HG03460 (cell line): ENCODE data around the gene CD74.
"Not testable (repeated sequence)": the region's sequence is repeated elsewhere in the genome, so short reads cannot be mapped to it uniquely, and the experiment has no call there.

ENCODE experiments used
- ATAC-seq: cut with Tn5 transposase; IDR thresholded peaks from one replicate; pipeline ENCODE4 v1.9.1; 2021; ENCODE audit not compliant: unreplicated experiment

The CD74 gene

DNA sequence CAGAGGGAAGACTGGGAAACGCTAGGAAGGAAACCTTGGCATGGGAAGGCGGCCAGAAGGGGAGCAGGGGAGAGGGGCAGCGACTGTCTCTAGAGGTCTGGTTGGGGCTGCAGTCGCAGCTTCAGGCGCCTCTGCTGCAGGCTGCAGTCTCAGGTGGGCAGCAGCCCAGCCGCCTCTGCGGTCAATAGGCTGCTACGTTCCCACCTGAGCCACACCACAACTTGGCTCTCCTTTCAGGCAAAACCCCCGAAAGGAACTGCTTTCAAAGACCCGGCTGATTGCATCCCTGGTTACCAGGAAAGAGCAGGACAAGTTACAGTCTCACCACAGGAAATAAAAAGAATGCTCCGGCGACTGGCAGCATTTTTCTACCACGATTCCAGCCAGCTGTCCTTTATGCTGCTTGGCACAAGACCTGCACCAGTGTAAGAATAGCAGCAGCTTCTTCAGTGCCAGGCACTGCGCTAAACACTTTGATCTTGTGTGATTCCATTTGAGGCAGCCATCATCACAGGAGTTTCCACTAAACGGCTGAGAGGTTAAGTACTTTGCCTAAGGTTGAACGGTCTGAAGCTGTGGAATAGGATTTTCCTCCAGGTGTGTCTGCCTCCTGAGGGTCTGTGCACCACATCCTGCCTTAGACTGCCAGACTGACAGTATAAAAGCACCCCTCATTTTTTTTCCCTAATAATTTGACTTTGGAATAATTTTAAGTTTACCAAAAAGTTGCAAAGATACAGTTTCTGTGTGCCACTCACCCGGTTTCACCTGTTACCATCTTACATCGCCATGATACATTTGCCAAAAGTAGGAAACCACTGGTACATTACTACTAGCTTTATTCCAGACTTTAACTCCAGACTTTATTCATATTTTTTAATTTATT is 29.3 kb upstream of the CD74 start:
- no peak for ATAC-seq

DNA sequence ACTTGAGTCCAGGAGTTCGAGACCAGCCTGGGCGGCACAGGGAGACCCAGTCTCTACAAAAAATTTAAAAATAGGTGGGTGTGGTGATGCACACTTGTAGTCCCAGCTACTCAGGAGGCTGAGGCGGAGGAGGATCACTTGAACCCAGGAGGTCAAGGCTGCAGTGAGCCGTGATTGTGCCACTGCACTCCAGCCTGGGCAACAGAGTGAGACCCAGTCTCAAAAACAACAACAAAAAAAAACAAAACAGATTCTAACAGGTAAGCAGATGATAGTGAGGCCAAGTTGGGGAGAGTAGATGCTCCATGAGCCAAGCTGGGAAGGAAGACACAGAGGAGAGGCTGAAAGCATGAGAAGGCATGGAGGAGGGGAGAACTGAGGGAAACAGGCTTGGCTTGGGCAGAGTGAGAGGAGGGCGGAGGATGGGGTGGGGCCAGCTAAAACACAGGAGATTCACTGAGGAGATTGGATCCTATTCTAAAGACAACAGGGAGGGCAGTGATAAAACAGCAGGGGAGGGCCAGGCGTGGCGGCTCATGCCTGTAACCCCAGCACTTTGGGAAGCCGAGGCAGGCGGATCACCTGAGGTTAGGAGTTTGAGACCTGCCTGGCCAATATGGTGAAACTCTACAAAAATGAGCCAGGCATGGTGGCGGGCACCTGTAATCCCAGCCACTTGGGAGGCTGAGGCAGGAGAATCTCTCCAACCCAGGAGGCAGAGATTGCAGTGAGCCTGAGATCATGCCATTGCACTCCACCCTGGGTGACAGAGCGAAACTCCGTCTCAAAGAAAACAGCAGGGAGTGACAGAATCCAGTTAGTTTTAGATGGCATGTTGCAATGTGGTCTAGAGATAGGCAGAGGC is 28.5 kb upstream of the CD74 start:
- no peak for ATAC-seq

DNA sequence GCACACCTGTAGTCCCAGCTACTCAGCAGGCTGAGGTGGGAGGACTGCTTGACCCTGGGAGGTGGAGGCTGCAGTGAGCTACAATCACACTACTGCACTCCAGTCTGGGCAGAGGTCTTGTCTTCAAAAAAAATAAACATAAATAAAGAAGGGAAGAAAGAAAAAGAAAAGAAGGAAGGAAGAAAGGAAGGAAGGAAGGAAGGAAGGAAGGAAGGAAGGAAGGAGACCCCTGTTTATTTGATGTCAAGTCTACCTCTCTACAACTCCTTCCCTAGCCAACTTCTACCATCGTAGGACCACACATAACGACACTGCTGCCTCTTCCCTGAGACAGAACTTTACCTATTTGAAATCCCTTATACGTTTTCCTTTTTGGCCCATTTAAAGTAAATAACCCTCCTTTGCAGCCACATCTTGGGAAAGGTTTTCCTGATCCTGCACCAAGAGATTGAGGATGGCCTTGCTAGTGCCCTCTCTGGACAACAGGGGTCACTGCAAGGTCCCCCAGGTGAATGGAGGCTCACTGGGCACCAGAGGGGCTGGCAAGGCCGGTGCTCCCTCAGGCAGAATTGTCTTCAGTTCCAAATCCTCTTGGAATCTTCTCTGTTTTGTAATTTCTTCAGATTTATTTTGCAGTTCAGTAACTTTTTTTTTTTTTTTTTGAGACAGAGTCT is 26.3 kb upstream of the CD74 start:
- no peak for ATAC-seq

DNA sequence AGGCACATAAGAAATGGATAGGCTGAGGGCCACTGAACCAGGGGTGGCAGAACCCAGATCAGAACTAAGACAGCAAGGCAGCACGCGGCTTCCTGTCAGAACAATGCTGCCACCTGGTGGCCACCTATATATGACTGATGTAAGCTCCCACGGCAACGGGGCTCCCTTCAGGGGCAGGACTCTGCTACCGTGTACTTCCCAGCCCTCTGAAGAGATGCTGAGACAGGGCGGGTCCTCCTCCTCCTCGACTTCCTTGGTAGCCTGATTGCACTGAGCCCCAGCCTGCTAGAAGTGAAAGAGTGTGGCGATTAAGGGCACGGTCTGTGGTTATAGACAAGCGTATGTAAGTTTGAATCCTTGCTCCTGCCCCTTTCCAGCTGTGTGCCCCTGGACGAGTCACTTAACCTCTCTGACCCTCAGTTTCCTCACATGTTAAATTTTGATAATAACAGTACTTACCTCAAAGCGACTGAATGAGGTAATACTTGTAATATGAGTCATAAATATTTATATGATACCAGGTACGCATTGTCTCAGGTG is 23.5 kb upstream of the CD74 start:
- ATAC-seq: peak; percentile 91

DNA sequence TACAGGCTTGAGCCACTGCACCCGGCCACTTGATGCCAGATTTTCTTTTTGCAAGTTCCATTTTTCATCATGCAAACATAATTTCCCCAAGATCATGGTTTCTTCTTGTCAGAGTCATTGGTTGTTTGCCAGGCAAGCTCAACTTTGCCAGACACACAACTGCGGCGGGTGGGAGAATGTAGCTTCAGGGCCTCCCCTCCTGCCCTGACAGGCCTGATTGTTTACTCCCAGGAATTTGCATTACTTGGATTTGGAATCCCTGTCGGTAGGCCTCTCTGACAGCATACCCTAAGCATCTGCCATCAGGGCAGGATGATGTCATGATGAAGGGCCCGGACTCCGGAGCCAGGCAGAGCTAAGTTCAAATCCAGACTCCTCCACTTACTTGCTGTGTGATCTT is 21.8 kb upstream of the CD74 start:
- ATAC-seq: no peak

DNA sequence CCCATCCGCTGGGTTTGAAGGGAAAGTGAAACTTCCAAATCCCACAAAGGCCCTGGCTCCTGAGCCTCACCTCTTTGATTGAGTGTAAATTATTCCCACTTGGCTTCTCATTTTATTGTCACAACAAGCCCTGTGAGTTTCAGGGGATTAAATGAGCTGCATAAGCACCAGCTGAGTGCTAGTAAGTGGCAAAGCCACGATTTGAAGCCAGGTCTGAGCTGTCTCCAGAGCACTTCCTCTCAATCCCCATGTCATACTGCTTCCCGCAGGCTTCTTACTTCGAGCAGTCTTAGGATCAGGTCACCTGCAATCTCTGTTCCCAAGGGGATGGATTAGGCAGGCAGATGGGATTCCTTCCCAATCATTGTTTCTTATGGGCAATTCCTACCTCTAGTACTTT is 18.9 kb upstream of the CD74 start:
- ATAC-seq: no peak

DNA sequence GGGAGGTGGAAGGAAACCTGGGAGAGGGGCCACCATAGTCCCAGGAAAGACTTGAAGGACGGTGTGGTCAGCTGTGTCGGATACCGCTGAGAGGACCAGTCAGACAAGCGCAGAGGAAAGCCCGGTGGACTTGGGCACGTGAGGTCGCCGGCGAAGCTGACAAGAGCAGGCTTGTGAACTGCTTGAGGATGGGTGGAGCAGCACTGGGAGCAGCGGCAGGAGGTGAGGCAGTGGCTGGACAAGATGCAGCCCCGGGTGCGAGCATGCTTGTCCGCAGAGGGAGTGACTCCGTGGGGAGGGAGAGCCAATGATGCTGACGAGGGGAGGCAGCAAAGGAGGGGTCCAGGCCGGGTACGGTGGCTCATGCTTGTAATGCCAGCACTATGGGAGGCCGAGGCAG is 18.3 kb upstream of the CD74 start:
- ATAC-seq: no peak

DNA sequence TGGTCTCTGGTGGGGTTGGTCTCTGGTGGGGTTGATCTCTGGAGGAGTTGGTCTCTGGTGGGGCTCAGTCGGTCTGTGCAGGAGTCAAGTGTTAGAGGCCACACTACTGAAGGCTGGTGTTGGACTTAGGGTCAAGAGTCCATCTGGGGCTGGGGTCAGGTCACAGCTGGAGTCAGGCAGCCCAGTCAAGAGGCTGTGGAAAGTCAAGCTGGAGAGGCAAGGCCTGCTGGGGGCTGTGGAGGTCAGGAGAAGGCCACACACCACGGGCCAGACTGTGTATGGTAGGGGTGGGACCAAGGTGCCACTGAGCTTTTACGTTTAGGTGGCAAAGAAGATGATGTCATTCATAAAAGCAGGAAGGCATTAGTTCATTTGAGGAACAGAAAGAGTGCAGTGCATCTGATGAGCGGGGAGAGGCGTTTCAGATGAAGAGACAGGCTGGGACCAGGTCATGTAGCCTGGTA is 16.7 kb upstream of the CD74 start:
- ATAC-seq: no peak

DNA sequence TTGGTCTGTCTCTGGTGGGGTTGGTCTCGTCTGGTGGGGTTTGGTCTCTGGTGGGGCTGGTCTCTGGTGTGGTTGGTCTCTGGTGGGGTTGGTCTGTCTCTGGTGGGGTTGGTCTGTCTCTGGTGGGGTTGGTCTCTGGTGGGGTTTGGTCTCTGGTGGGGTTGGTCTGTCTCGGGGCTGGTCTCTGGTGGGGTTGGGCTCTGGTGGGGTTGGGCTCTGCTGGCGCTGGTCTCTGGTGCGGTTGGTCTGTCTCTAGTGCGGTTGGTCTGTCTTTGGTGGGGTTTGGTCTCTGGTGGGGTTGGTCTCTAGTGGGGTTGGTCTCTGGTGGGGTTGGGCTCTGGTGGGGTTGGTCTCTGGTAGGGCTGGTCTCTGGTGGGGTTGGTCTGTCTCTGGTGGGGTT is 16.3 kb upstream of the CD74 start:
- no peak for ATAC-seq

DNA sequence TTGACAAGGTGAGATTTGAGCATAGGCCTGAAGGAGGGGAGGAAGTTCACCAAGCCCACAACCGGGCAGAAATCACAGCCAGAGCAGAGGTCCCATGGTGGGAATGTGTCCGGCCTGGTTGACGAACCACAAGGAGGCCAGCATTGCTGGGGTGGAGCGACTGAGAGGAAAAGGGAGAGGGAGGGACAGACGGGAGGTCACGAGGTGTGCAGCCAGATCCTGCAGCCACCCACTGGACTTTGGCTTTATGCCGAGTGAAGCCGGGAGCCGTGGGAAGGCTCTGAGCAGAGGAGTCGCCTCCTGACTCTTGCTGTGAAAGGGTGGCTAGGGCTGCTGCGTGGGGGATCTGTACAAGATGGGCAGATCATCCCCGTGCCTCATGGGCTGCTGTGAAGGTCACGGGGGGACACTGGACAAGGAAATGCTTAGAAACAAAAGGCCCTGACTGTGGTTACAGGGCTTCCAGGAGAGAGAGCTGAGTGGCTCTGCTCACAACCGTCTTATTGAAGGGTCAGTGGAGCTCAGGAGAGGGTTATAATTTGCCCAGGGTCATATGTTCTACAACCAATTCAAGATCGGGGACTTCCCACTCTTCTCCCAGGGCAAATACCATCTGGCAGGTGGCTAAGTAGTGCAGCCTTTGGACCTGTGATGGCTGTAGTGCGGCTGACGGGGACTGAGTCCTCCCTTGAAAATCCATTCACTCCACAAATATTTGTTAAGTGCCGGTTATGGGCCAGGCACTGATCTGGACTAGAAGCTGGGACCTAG is 15.6 kb upstream of the CD74 start:
- no peak for ATAC-seq

DNA sequence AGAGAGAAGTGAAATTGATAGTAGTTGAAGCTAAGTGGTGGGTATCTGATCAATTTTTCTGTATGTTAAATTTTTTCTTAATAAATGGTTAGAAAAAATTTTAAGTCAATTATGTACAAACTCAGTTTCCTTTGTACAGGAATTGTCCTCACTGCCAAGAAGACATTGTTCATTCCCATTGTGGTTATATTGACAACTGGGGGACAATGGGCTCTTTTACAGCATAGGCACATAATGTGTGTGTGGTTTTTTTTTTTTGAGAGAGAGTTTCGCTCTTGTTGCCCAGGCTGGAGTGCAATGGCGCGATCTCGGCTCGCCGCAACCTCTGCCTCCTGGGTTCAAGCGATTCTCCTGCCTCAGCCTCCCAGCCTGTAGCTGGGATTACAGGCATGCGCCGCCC is 13.5 kb upstream of the CD74 start:
- not testable (repeated sequence) for ATAC-seq

DNA sequence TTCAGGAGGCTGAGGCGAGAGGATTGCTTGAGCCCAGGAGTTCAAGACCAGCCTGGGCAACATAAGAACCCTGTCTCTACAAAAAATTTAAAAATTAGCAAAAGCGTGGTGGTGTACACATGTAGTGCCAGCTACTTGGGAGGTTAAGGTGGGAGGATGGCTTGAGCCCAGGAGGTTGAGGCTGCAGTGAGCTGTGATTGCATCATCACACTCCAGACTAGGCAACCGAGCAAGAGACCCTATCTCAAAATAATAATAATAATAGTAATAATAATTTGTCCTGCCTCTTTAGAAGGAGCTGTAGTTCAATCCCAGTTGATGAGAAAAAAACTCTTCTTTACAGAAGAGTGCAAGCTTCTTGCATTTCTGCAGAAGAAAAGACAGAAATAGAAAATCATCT is 10.0 kb upstream of the CD74 start:
- ATAC-seq: no peak

DNA sequence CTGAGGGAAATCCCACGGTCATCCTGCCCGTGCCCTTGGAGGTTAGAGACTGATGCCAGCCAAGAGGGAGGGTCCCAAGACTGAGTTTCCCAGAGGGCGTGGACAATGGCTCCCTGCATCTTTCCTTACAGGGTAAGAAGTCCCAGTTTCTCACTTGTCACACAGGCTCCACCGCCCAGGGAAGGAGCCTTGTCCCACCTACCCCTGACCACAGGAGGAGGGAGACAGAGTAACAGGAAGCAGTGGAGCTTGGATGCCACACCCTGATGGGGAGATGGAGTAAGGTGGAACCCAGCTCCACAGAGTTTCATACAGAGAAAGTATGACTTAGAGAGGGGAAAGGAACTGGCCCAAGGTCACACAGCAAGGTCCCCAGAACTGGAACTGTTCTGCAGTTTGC is 9.4 kb upstream of the CD74 start:
- ATAC-seq: no peak

DNA sequence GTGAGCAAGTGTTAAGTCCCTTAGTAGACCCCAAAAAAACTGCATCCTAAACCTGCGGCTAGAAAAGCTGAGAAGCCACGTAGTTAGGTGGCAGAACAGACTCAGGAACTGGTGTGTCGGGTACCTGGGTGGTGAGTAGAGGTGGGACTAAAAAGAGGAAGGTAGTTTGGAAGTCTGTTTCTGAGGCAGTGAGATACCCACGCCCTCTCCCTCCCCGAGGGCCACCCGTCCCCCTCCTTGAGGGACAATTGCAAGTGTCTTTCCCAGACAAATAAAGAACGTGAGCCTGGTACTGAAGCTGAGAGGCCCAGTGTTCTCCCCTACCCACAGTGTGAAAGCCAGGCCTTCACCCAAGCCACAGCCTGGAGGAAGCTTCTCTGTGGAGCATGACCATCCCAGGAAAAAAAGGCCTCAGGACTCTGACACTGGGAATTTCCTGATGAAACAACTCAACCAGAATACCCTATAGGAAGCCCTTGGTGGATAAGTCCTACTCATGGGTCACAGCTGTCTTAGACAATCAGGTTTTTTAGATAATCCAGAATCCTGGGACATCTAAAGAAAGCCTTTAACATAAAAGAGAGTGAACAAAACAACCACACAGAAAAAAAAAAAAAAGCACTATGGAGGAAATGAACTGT is 7.0 kb upstream of the CD74 start:
- peak; percentile 65 for ATAC-seq

DNA sequence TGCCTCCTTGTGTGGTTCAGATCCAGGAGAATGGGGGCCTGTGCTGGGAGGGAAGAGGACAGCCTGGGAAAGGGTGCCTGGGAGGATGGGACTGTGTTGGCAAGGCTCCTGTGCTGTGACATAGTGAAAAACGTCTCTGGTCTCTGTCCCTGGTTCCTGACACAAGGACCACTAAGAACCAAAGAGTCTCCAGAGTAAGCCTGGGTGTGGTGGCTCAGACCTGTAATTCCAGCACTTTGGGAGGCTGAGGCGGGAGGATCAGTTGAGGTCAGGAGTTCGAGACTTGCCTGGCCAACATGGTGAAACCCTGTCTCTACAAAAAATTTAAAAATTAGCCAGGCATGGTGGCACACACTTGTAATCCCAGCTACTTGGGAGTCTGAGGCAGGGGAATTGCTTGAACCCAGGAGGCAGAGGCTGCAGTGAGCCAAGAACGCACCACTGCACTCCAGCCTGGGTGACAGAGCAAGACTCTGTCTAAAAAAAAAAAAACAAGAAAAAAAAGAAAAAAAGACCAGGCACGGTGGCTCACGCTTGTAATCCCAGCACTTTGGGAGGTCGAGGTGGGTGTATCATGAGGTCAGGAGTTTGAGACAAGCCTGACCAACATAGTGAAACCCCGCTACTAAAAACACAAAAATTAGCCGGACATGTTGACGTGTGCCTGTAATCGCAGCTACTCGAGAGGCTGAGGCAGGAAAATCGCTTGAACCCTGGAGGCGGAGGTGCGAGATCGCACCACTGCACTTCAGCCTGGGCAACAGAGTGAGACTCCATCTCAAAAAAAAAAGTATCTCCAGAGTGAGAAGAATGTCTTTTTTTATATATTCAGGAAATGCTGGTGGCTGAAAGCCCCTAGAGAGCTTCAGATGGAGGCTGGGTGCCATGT is 1.4 kb upstream of the CD74 start:
- ATAC-seq: not testable (repeated sequence)

DNA sequence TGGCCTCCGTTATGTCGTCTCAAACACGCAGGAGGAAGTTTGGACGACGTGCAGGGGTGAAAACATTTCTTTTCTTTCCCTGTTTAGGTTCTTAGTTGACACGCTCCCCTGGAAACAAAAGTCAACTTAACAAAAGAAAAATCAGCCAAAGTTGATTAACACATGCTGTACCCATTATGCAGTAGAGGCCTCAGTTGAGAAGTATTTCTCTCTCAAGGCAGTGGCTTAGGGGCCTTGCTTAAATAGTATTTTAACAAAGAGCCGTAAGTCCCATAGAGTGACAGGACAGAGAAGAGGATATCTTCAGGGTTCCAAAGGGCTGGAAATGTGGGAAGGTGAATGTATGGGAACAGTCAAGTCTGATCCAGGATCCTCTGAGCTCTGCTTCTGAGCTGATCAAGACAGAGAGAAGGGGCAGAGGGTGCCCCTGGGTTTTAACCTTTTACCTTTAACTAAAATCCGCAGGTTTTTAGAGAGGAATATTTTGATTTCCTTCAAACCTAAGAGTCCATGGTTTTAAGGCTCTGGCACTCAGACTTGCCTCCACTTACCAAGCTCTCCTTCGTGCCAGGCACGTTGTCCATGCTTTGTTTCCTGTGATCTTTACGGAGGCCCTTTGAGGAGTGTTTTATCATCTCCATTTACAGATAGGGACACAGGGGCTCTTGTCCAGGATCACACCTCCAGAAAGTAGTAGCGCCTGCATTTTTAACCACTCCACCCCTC is 629 bp upstream of the CD74 start:
- ATAC-seq: no peak

DNA sequence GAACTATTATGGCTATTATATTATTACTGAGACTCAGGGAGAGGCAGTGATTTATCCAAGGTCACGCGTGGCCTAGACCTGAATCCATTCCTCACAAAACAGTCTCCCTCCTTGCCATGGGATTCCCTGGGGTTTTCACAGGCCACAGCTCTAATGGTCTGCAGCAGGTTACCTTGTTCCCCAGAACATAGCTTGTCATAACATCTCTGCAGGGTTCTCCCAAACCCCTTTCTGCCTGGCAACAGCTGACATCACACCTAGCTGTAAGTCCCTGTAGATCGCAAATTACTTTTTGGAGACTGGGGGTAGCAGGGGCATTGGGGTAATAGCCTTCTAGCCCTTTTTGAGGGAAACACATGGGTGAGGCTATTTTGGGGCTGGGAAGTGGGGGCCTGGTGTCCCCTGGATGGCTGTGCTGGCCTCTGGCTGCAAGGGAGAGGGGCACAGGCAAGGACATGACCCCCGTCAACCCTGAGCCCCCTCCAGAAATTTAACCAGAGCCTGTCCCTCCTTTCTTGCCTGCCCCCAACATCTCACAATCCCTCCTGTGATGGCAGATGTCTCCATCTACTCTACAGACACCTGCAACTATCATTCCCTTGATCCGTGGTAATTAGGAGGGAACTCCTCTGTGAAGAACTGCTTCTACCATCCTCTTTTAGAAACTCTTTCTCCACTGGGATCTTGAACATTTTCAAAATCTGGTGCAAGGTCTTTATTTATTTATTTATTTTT is 1.3 kb downstream of the CD74 start:
- ATAC-seq: peak; percentile 15
